HEK293 (cell line): Measurements from ENCODE around the gene GLIS1.
A peak's percentile ranks its signal among the peaks of the same experiment; 100 is the strongest.

Source experiments
- CTCF ChIA-PET: fragments of 350-600 bp; formaldehyde crosslinking; extraction: SDS; loops from one replicate; lab custom pipeline; 2021; ENCODE audit warnings: antibody characterized with exemption; lab: Yijun Ruan, JAX
- POLR2A ChIA-PET: fragments of 300-600 bp; formaldehyde crosslinking; extraction: SDS; loops from one replicate; lab custom pipeline; 2020; ENCODE audit warnings: antibody characterized with exemption, inconsistent platforms; lab: Yijun Ruan, JAX
- H3K27ac ChIP-seq: fragments of 200-500 bp; sonication (Bioruptor generic); 2 replicates; pipeline ENCODE4 v1.5.1; 2014; ENCODE audit warnings: low read depth, low read length, control low read depth, inconsistent platforms; ENCODE audit errors: extremely low read depth
- H3K36me3 ChIP-seq, 2 experiments: fragments of 200-500 bp in 1 of 2; sonication (Bioruptor generic) in 1 of 2; 1 replicate in 1 of 2; 2 replicates in 1 of 2; pipeline ENCODE4 v1.5.1; 2014 to 2017; ENCODE audit warnings: inconsistent platforms in 2 of 2, low read length in 2 of 2; ENCODE audit not compliant: control insufficient read depth in 2 of 2, insufficient read depth in 1 of 2
- H3K4me1 ChIP-seq: fragments of 200-500 bp; sonication (Bioruptor generic); 2 replicates; pipeline ENCODE4 v1.5.1; 2014; ENCODE audit warnings: mild to moderate bottlenecking, low read length, inconsistent platforms; ENCODE audit not compliant: control insufficient read depth, insufficient read depth
- H3K4me3 ChIP-seq: 2 replicates; pipeline ENCODE4 v1.5.1; 2011; ENCODE audit warnings: low read depth, mild to moderate bottlenecking, control low read depth, low read length, moderate library complexity
- H3K9me3 ChIP-seq: fragments of 200-500 bp; sonication (Bioruptor generic); 2 replicates; pipeline ENCODE4 v1.5.1; 2014; ENCODE audit warnings: low read depth, low read length, inconsistent platforms; ENCODE audit not compliant: control insufficient read depth, insufficient read depth
- BCL11B ChIP-seq: fragments of 450-650 bp; formaldehyde crosslinking; IDR thresholded peaks from 2 replicates; pipeline ENCODE4 v1.5.1; 2016; ENCODE audit warnings: low read depth, missing biosample characterization, missing genetic modification characterization
- KLF8 ChIP-seq: fragments of 450-650 bp; formaldehyde crosslinking; IDR thresholded peaks from 2 replicates; pipeline ENCODE4 v1.5.1; 2016; ENCODE audit warnings: missing biosample characterization, missing genetic modification characterization
- OVOL3 ChIP-seq: fragments of 450-650 bp; formaldehyde crosslinking; IDR thresholded peaks from 2 replicates; pipeline ENCODE4 v1.5.1; 2016; ENCODE audit warnings: missing biosample characterization, missing genetic modification characterization
- SCRT2 ChIP-seq: fragments of 450-650 bp; formaldehyde crosslinking; IDR thresholded peaks from 2 replicates; pipeline ENCODE4 v1.5.1; 2016; ENCODE audit warnings: missing biosample characterization, missing genetic modification characterization
- ZEB2 ChIP-seq: fragments of 450-650 bp; formaldehyde crosslinking; IDR thresholded peaks from 2 replicates; pipeline ENCODE4 v1.5.1; 2016; ENCODE audit warnings: missing biosample characterization, missing genetic modification characterization
- ZIC2 ChIP-seq: fragments of 450-650 bp; formaldehyde crosslinking; IDR thresholded peaks from 2 replicates; pipeline ENCODE4 v1.5.1; 2016; ENCODE audit warnings: missing biosample characterization, missing genetic modification characterization
- ZNF132 ChIP-seq: fragments of 450-650 bp; formaldehyde crosslinking; IDR thresholded peaks from 2 replicates; pipeline ENCODE4 v1.5.1; 2017; ENCODE audit warnings: missing biosample characterization, missing genetic modification characterization, borderline replicate concordance
- ZNF157 ChIP-seq: fragments of 450-650 bp; formaldehyde crosslinking; IDR thresholded peaks from 2 replicates; pipeline ENCODE4 v1.5.1; 2016; ENCODE audit warnings: missing biosample characterization, missing genetic modification characterization
- ZNF221 ChIP-seq: fragments of 450-650 bp; formaldehyde crosslinking; IDR thresholded peaks from 2 replicates; pipeline ENCODE4 v1.5.1; 2017; ENCODE audit warnings: missing biosample characterization, missing genetic modification characterization, borderline replicate concordance
- ZNF433 ChIP-seq: fragments of 450-650 bp; formaldehyde crosslinking; IDR thresholded peaks from 2 replicates; pipeline ENCODE4 v1.5.1; 2016; ENCODE audit warnings: missing biosample characterization, missing genetic modification characterization, low read depth
- ZNF510 ChIP-seq: fragments of 450-650 bp; formaldehyde crosslinking; IDR thresholded peaks from 2 replicates; pipeline ENCODE4 v1.5.1; 2018; ENCODE audit warnings: mild to moderate bottlenecking, missing genetic modification characterization, missing biosample characterization; ENCODE audit not compliant: insufficient replicate concordance
- ZNF529 ChIP-seq: fragments of 450-650 bp; formaldehyde crosslinking; IDR thresholded peaks from 2 replicates; pipeline ENCODE4 v1.5.1; 2017; ENCODE audit warnings: missing genetic modification characterization, missing biosample characterization; ENCODE audit not compliant: insufficient replicate concordance
- ZNF664 ChIP-seq: fragments of 450-650 bp; formaldehyde crosslinking; IDR thresholded peaks from 2 replicates; pipeline ENCODE4 v1.5.1; 2016; ENCODE audit warnings: missing biosample characterization, missing genetic modification characterization
- TF ChIP-seq, protein P1 (sequence below): fragments of 450-650 bp; formaldehyde crosslinking; IDR thresholded peaks from 2 replicates; pipeline ENCODE4; 2016; ENCODE audit warnings: missing biosample characterization, missing genetic modification characterization
- TF ChIP-seq, protein P2 (sequence below): sonication (generic); formaldehyde crosslinking; IDR thresholded peaks from 2 replicates; pipeline ENCODE4 v1.8.1; 2022; ENCODE audit warnings: mild to moderate bottlenecking, moderate library complexity, missing genetic modification reagents

GLIS1 gene

DNA sequence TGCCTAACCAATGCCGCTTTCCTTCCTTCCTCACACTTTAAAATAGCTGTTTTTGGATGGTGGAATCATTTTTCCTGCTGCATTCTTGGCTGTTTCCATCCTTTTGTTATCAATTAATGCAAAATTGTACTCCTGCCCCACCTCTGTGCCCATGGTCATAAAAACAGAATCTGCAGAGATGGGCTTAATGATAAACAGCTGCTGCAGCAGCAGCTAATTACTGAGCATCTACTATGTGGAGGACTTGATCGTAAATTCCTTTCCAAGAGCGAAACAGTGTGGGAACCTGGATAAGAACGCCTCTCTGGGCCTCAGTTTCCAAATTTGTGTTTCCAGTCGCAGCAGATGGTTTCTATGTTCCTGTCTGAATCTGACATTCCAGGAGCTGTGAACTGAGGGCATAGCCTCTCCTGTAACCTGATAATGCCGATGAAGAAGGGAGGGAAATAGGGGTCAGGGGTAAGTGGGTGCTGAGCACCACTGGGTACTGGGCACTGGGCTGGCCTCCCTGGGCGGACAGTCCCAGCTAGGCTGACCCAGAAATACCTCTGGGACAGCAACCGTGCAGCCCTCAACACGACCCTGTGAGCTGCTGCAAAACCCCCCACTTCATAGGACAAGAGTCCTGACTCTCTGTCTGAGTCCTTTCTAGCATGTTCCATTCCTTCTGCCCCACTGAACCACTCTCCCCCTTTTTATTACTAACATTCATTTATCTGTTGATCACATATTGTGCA lies 158.1 kb downstream of the GLIS1 start:
- ChIA-PET POLR2A (interaction anchor here (1.1 kb wide), 1 partner anchor 49 kb away, joined by 3 read pairs; no protein-coding TSS in a partner anchor), CTCF (interaction anchor here (0.6 to 1.2 kb wide), 3 partner anchors 36 to 302 kb away, joined by 3 to 4 read pairs (median 3); no protein-coding TSS in a partner anchor)
- no peaks in the 10 kb centered on the region for H3K9me3 ChIP-seq

DNA sequence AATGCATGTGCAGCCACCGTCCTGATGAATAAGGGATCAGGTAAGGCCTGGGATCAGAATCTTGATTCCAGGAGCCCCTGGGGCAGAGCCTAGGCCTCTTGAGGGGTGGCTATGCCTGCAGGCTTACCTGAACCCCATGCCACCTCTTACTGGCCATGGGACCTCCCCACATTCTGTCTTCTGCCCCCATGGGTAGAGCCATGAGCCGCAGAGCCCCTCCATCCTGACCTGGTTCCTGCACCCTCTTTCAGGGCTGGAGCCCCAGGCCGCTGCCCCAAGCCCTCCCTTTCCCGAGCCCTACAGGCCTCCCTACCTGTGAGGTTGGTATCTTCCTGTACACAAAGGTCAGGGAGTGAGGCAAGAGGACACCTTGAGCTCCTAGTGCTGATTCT lies 159.0 kb downstream of the GLIS1 start:
- no peak for TF ChIP-seq BCL11B (tag by site-specific recombination)
- no peak for TF ChIP-seq ZNF510 (tag by site-specific recombination)
- TF ChIP-seq, protein P1, sequence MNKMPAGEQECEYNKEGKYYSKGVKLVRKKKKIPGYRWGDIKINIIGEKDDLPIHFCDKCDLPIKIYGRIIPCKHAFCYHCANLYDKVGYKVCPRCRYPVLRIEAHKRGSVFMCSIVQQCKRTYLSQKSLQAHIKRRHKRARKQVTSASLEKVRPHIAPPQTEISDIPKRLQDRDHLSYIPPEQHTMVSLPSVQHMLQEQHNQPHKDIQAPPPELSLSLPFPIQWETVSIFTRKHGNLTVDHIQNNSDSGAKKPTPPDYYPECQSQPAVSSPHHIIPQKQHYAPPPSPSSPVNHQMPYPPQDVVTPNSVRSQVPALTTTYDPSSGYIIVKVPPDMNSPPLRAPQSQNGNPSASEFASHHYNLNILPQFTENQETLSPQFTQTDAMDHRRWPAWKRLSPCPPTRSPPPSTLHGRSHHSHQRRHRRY (tag by site-specific recombination), result no peak
- TF ChIP-seq, all 188 proteins: peak for 0
- Histone ChIP-seq H3K36me3 (no peaks in the 10 kb centered on the region), H3K4me1 (no peaks in the 10 kb centered on the region), H3K27ac (no peak overlapping the region), H3K9me3 (no peaks in the 10 kb centered on the region), H3K4me3 (no peak overlapping the region)
- CTCF ChIA-PET, result interaction anchor here (0.8 kb wide), 1 partner anchor 37 kb away, joined by 3 read pairs; no protein-coding TSS in a partner anchor
- POLR2A ChIA-PET, result interaction anchor here (1.1 kb wide), 1 partner anchor 48 kb away, joined by 3 read pairs; no protein-coding TSS in a partner anchor

More for the DNA sequence above, 158.1 kb downstream of the GLIS1 start:
- no peaks in the 10 kb centered on the region for H3K36me3 ChIP-seq
- H3K4me3 ChIP-seq, result no peak overlapping the region
- no peaks in the 10 kb centered on the region for H3K4me1 ChIP-seq
- TF ChIP-seq KLF8 (no peak), ZNF664 (peak; percentile 66; the same call in 1 of the 2 replicates)
- H3K27ac ChIP-seq, result no peak overlapping the region

DNA sequence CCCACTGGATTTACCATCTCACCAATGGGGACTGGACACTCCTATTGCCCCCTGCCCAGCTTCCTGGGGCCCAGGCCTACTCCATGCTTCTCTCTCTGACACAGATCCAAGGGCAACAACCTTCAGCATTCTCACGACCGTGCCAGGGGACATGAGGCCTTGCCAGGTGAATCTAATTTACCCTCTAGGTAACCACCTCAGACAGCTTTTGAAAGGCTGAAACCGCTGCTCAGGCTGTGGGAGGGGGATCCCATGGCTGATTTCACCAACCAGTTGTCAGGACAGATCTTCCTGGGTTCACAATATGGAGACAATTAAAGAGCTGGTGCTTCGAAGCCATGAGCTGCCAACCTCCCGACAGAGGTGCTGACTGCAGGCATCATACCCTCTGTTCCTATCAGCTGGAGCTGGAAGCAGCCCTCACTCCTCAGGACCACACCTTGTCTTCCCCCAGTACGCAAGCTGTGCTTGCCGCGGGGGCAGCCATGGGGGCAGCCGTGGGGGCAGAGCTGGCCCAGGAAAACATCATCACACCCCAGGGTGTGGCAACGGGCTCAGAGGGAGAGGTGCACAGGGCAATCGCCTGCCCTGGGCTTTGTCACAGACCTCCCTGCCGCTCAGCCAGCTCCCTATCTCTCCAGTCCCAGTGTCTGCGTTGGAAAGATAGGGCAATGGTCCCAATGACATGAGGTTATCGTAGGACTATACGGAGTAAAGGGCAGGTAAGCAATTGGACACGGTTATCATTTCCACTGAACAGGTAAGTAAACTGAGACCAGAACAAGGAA lies 159.5 kb downstream of the GLIS1 start:
- TF ChIP-seq ZNF433 (tag by site-specific recombination) (no peak), ZNF529 (no peak), ZIC2 (tag by site-specific recombination) (peak; percentile 80), ZNF221 (tag by site-specific recombination) (no peak), ZNF157 (no peak), OVOL3 (tag by site-specific recombination) (no peak), ZNF132 (no peak), ZEB2 (no peak)
- no peak overlapping the region for H3K4me3 ChIP-seq
- H3K9me3 ChIP-seq, result no peaks in the 10 kb centered on the region
- H3K27ac ChIP-seq, result no peak overlapping the region
- ChIA-PET CTCF (no interaction called here), POLR2A (no interaction called here)
- no peaks in the 10 kb centered on the region for H3K4me1 ChIP-seq
- no peaks in the 10 kb centered on the region for H3K36me3 ChIP-seq

DNA sequence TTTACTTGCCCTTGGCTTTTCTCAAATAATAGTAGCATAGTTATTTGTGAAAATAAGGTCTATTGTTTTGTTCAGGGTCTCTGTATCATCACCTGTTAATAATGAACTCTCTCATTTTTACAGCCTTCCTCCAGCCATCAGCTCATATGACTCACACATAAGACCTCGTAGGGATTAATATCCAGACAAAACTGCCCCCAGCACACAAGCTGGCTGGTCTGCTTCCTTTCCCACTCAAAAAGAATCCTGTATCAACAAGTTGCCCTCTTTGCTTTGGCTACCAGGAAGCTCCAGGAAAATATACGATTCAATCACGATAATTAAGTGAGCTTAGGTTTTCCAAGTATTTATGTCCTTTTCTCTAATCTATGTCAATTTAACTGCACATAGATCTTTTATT lies 160.6 kb downstream of the GLIS1 start:
- Histone ChIP-seq H3K4me1 (no peaks in the 10 kb centered on the region), H3K4me3 (no peak overlapping the region), H3K9me3 (no peaks in the 10 kb centered on the region), H3K36me3 (no peaks in the 10 kb centered on the region)
- CTCF ChIA-PET, result interaction anchor here (0.6 kb wide), 1 partner anchor 83 kb away, joined by 4 read pairs; no protein-coding TSS in a partner anchor
- TF ChIP-seq SCRT2 (tag by site-specific recombination), result peak; percentile 61
- TF ChIP-seq, protein P2, sequence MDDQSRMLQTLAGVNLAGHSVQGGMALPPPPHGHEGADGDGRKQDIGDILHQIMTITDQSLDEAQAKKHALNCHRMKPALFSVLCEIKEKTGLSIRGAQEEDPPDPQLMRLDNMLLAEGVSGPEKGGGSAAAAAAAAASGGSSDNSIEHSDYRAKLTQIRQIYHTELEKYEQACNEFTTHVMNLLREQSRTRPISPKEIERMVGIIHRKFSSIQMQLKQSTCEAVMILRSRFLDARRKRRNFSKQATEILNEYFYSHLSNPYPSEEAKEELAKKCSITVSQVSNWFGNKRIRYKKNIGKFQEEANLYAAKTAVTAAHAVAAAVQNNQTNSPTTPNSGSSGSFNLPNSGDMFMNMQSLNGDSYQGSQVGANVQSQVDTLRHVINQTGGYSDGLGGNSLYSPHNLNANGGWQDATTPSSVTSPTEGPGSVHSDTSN, result no peak
- TF ChIP-seq, all 188 proteins: peak for 1
- POLR2A ChIA-PET, result no interaction called here
- H3K27ac ChIP-seq, result no peak overlapping the region
